Nephron progenitor cell (in vitro differentiated cells): ENCODE data around the gene ME1.

ENCODE experiments used
- DNase-seq: peaks from one replicate; pipeline ENCODE4 v3.0.0; 2021
- H3K27ac Mint-ChIP-seq: 2 replicates; pipeline ENCODE4 v1.8.0; 2021; ENCODE audit warnings: mild to moderate bottlenecking, moderate library complexity, mixed read lengths
- H3K27me3 Mint-ChIP-seq: 2 replicates; pipeline ENCODE4 v1.8.0; 2021; ENCODE audit warnings: mild to moderate bottlenecking, low read depth, mixed read lengths; ENCODE audit not compliant: poor library complexity
- H3K36me3 Mint-ChIP-seq: 2 replicates; pipeline ENCODE4 v1.8.0; 2021; ENCODE audit warnings: low read depth, mixed read lengths
- H3K4me1 Mint-ChIP-seq: 2 replicates; pipeline ENCODE4 v1.8.0; 2021; ENCODE audit warnings: mixed read lengths
- H3K4me3 Mint-ChIP-seq: 2 replicates; pipeline ENCODE4 v1.8.0; 2021; ENCODE audit warnings: mild to moderate bottlenecking, moderate library complexity, mixed read lengths
- H3K9me3 Mint-ChIP-seq: 2 replicates; pipeline ENCODE4 v1.8.0; 2021; ENCODE audit warnings: mild to moderate bottlenecking, moderate library complexity, mixed read lengths
- CTCF ChIP-seq: fragments of 200-600 bp; sonication (generic); IDR thresholded peaks from 2 replicates; pipeline ENCODE4 v1.5.0; 2021; ENCODE audit warnings: antibody characterized with exemption

ME1 gene

GRCh38 chr6:83378621-83379388, 52.0 kb downstream of the ME1 start:
- Mint-ChIP-seq H3K4me3 (no peak overlapping the region), H3K4me1 (no peaks in the 10 kb centered on the region), H3K27ac (no peak overlapping the region), H3K9me3 (no peaks in the 10 kb centered on the region), H3K27me3 (no peaks in the 10 kb centered on the region), H3K36me3 (no peaks in the 10 kb centered on the region)
- no peak for TF ChIP-seq CTCF
- no peak for DNase-seq

GRCh38 chr6:83371423-83371822, 59.4 kb downstream of the ME1 start:
- no peaks in the 10 kb centered on the region for H3K36me3 Mint-ChIP-seq
- DNase-seq: no peak
- no peaks in the 10 kb centered on the region for H3K4me1 Mint-ChIP-seq
- H3K9me3 Mint-ChIP-seq: no peaks in the 10 kb centered on the region
- H3K27ac Mint-ChIP-seq: no peak overlapping the region
- no peak for TF ChIP-seq CTCF
- H3K27me3 Mint-ChIP-seq: no peaks in the 10 kb centered on the region
- no peak overlapping the region for H3K4me3 Mint-ChIP-seq

GRCh38 chr6:83370567-83370966, 60.3 kb downstream of the ME1 start:
- TF ChIP-seq CTCF: no peak
- no peaks in the 10 kb centered on the region for H3K27me3 Mint-ChIP-seq
- H3K9me3 Mint-ChIP-seq: no peaks in the 10 kb centered on the region
- no peak overlapping the region for H3K27ac Mint-ChIP-seq
- H3K36me3 Mint-ChIP-seq: no peaks in the 10 kb centered on the region
- DNase-seq: no peak
- H3K4me3 Mint-ChIP-seq: no peak overlapping the region
- H3K4me1 Mint-ChIP-seq: no peaks in the 10 kb centered on the region

GRCh38 chr6:83369692-83370091, 61.2 kb downstream of the ME1 start:
- Mint-ChIP-seq H3K36me3 (no peaks in the 10 kb centered on the region), H3K9me3 (no peaks in the 10 kb centered on the region), H3K27me3 (no peaks in the 10 kb centered on the region), H3K27ac (no peak overlapping the region), H3K4me1 (no peaks in the 10 kb centered on the region), H3K4me3 (no peak overlapping the region)
- no peak for TF ChIP-seq CTCF
- no peak for DNase-seq

- Mint-ChIP-seq H3K4me3 (no peak overlapping the region), H3K9me3 (no peaks in the 10 kb centered on the region), H3K36me3 (no peaks in the 10 kb centered on the region), H3K27ac (no peak overlapping the region), H3K27me3 (no peaks in the 10 kb centered on the region), H3K4me1 (no peaks in the 10 kb centered on the region)
- no peak for TF ChIP-seq CTCF
- no peak for DNase-seq
Observed at GRCh38 chr6:83368577-83368976, 62.3 kb downstream of the ME1 start.

- no peak for TF ChIP-seq CTCF
- no peaks in the 10 kb centered on the region for H3K9me3 Mint-ChIP-seq
- H3K36me3 Mint-ChIP-seq: no peaks in the 10 kb centered on the region
- H3K4me3 Mint-ChIP-seq: no peak overlapping the region
- no peak for DNase-seq
- H3K27ac Mint-ChIP-seq: no peak overlapping the region
- H3K4me1 Mint-ChIP-seq: no peaks in the 10 kb centered on the region
- H3K27me3 Mint-ChIP-seq: no peaks in the 10 kb centered on the region
Observed at GRCh38 chr6:83367104-83367503, 63.7 kb downstream of the ME1 start.
